HFFc6 (cell line): ENCODE results near the gene RARB. TPM values are rescaled to one million over a fixed set of nuclear protein-coding genes. Genes with fewer than 3 reads are reported as not detected.

ENCODE experiments used
- DNase-seq: peaks from one replicate; pipeline ENCODE4 v3.0.0-alpha.2; 2018
- H3K27ac Mint-ChIP-seq: 2 replicates; pipeline ENCODE4 v1.8.0; 2020; ENCODE audit warnings: mild to moderate bottlenecking, mixed read lengths
- H3K27me3 Mint-ChIP-seq: 2 replicates; pipeline ENCODE4 v1.8.0; 2021; ENCODE audit warnings: mild to moderate bottlenecking, moderate library complexity, mixed read lengths; ENCODE audit not compliant: insufficient read depth
- H3K36me3 Mint-ChIP-seq: 2 replicates; pipeline ENCODE4 v1.8.0; 2021; ENCODE audit warnings: low read depth, mixed read lengths
- H3K4me1 Mint-ChIP-seq: 2 replicates; pipeline ENCODE4 v1.8.0; 2020; ENCODE audit warnings: low read depth, mixed read lengths
- H3K4me3 Mint-ChIP-seq: 2 replicates; pipeline ENCODE4 v1.8.0; 2020; ENCODE audit warnings: mild to moderate bottlenecking, moderate library complexity, mixed read lengths
- H3K9me3 Mint-ChIP-seq: 2 replicates; pipeline ENCODE4 v1.8.0; 2020; ENCODE audit warnings: mild to moderate bottlenecking, mixed read lengths
- CTCF ChIP-seq: fragments of 200-600 bp; sonication (generic); IDR thresholded peaks from 2 replicates; pipeline ENCODE4 v1.5.0; 2021; ENCODE audit warnings: antibody characterized with exemption, mild to moderate bottlenecking
- total RNA-seq, 6 experiments: library from RNA; stranded (reverse); fragmentation: NEBNext Ultra II Directional; extraction: Animal tissue kit (Norgen Biotek cat#: 25700); gene quantifications; 2 replicates in 1 of 6; 3 replicates in 5 of 6; pipeline ENCODE4 v1.2.3, GENCODE V29; 2021

The RARB gene
- total RNA-seq, 6 experiments from 2014 or later = 1.6 to 2.4 (median 1.8) TPM; not detected in 2

- H3K36me3 Mint-ChIP-seq = peaks cover 13% of the 10 kb centered on the region
- H3K27ac Mint-ChIP-seq = no peak overlapping the region
- peaks cover 4% of the 10 kb centered on the region; the same call in 1 of the 2 replicates for H3K27me3 Mint-ChIP-seq
- H3K9me3 Mint-ChIP-seq = peaks cover 11% of the 10 kb centered on the region
- H3K4me3 Mint-ChIP-seq = no peak overlapping the region
- DNase-seq = no peak
- peaks cover 34% of the 10 kb centered on the region for H3K4me1 Mint-ChIP-seq
- no peak for TF ChIP-seq CTCF
Observed at GRCh38 chr3:25502233-25502632, 74.2 kb downstream of the RARB start.

GRCh38 chr3:25503898-25504301, 75.8 kb downstream of the RARB start:
- Mint-ChIP-seq H3K36me3 (peaks cover 7% of the 10 kb centered on the region; the same call in 1 of the 2 replicates), H3K9me3 (peaks cover 4% of the 10 kb centered on the region; the same call in 1 of the 2 replicates), H3K4me1 (peaks cover 44% of the 10 kb centered on the region), H3K27me3 (peaks cover 4% of the 10 kb centered on the region; the same call in 1 of the 2 replicates), H3K4me3 (peak overlapping the region; percentile 55; the same call in 1 of the 2 replicates), H3K27ac (no peak overlapping the region)
- no peak for DNase-seq
- no peak for TF ChIP-seq CTCF

GRCh38 chr3:25505581-25505980, 77.5 kb downstream of the RARB start:
- H3K36me3 Mint-ChIP-seq = peaks cover 7% of the 10 kb centered on the region; the same call in 1 of the 2 replicates
- H3K4me3 Mint-ChIP-seq = no peak overlapping the region
- no peak for DNase-seq
- peaks cover 4% of the 10 kb centered on the region; the same call in 1 of the 2 replicates for H3K9me3 Mint-ChIP-seq
- no peak overlapping the region for H3K27ac Mint-ChIP-seq
- H3K4me1 Mint-ChIP-seq = peaks cover 50% of the 10 kb centered on the region
- H3K27me3 Mint-ChIP-seq = peaks cover 4% of the 10 kb centered on the region; the same call in 1 of the 2 replicates
- TF ChIP-seq CTCF = no peak

- DNase-seq = no peak
- Mint-ChIP-seq H3K27ac (no peak overlapping the region), H3K9me3 (no peaks in the 10 kb centered on the region), H3K4me3 (no peak overlapping the region), H3K27me3 (peaks cover 4% of the 10 kb centered on the region; the same call in 1 of the 2 replicates), H3K36me3 (no peaks in the 10 kb centered on the region; the same call in 1 of the 2 replicates), H3K4me1 (peaks cover 48% of the 10 kb centered on the region)
- no peak for TF ChIP-seq CTCF
Observed at GRCh38 chr3:25507811-25508210, 79.7 kb downstream of the RARB start.

GRCh38 chr3:25508433-25508832, 80.4 kb downstream of the RARB start:
- Mint-ChIP-seq H3K4me3 (peak overlapping the region; percentile 49; the same call in 1 of the 2 replicates), H3K36me3 (no peaks in the 10 kb centered on the region; the same call in 1 of the 2 replicates), H3K9me3 (no peaks in the 10 kb centered on the region), H3K27me3 (peaks cover 4% of the 10 kb centered on the region; the same call in 1 of the 2 replicates), H3K27ac (peak overlapping the region; percentile 63; the same call in 1 of the 2 replicates), H3K4me1 (peaks cover 41% of the 10 kb centered on the region)
- TF ChIP-seq CTCF = no peak
- DNase-seq = no peak
